SU-DHL-6 (cell line): ENCODE results near the gene TWIST2.

ENCODE experiments used
- H2AFZ ChIP-seq: fragments of 200-600 bp; sonication (generic); 2 replicates; pipeline ENCODE4 v1.6.1; 2014; ENCODE audit warnings: low read depth, mild to moderate bottlenecking, moderate library complexity, mixed read lengths, antibody characterized with exemption, low read length; ENCODE audit not compliant: severe bottlenecking
- H3F3A ChIP-seq: fragments of 200-600 bp; shearing (Covaris generic); 2 replicates; pipeline ENCODE4 v1.6.0; 2016; ENCODE audit warnings: antibody characterized with exemption, mild to moderate bottlenecking; ENCODE audit not compliant: insufficient read depth
- H3K27ac ChIP-seq: fragments of 200-600 bp; sonication (generic); 2 replicates; pipeline ENCODE4 v1.5.1; 2016; ENCODE audit warnings: low read depth, mild to moderate bottlenecking, low read length, moderate library complexity, mixed read lengths
- H3K27me3 ChIP-seq: fragments of 200-600 bp; sonication (generic), shearing (Covaris generic); 2 replicates; pipeline ENCODE4 v1.6.0; 2014; ENCODE audit warnings: mild to moderate bottlenecking, low read length
- H3K36me3 ChIP-seq: fragments of 200-600 bp; sonication (generic); 2 replicates; pipeline ENCODE4 v1.6.1; 2014; ENCODE audit warnings: mild to moderate bottlenecking, low read length, mixed read lengths
- H3K4me2 ChIP-seq: fragments of 300-600, 200-600 bp; shearing (Covaris generic), sonication (generic); 2 replicates; pipeline ENCODE4 v1.6.0; 2014; ENCODE audit warnings: low read length, low read depth, mild to moderate bottlenecking; ENCODE audit not compliant: poor library complexity, severe bottlenecking
- H3K4me3 ChIP-seq: fragments of 200-600 bp; sonication (generic); 2 replicates; pipeline ENCODE4 v1.5.1; 2014; ENCODE audit warnings: antibody characterized with exemption, low read length, mild to moderate bottlenecking, mixed read lengths; ENCODE audit not compliant: insufficient read depth, poor library complexity, severe bottlenecking
- H3K79me2 ChIP-seq: fragments of 200-600 bp; sonication (generic); 2 replicates; pipeline ENCODE4 v1.6.1; 2014; ENCODE audit warnings: mild to moderate bottlenecking, low read length, moderate library complexity; ENCODE audit not compliant: insufficient read depth
- H3K9ac ChIP-seq: fragments of 200-600 bp; sonication (generic); 2 replicates; pipeline ENCODE4 v1.7.0; 2014; ENCODE audit warnings: mild to moderate bottlenecking, low read length
- H3K9me2 ChIP-seq: fragments of 200-600 bp; sonication (generic); replicated peaks from 2 replicates; pipeline ENCODE4 v1.6.1; 2014; ENCODE audit warnings: low read length; ENCODE audit not compliant: insufficient read depth
- H3K9me3 ChIP-seq: fragments of 200-600 bp; sonication (generic); 2 replicates; pipeline ENCODE4 v1.6.1; 2014; ENCODE audit warnings: low read length, mixed read lengths; ENCODE audit not compliant: insufficient read depth
- H4K20me1 ChIP-seq: fragments of 200-600 bp; sonication (generic); 2 replicates; pipeline ENCODE4 v1.6.1; 2014; ENCODE audit warnings: low read depth, mild to moderate bottlenecking, antibody characterized with exemption, low read length, moderate library complexity, mixed read lengths
- EZH2phosphoT487 ChIP-seq: fragments of 200-600 bp; sonication (generic), shearing (Covaris generic); conservative IDR thresholded peaks from 2 replicates; pipeline ENCODE4 v1.6.1; 2018; ENCODE audit warnings: mild to moderate bottlenecking, antibody characterized with exemption, low read length, moderate library complexity, mixed read lengths
- TF ChIP-seq, protein P1 (sequence below): fragments of 200-600 bp; sonication (generic); IDR thresholded peaks from one replicate; pipeline ENCODE4 v1.5.1; 2017; ENCODE audit warnings: antibody characterized with exemption, mild to moderate bottlenecking, low read length, moderate library complexity; ENCODE audit not compliant: insufficient read depth, poor library complexity, severe bottlenecking

TWIST2 gene

GRCh38 chr2:238869293-238870124 lies 21.6 kb downstream of the TWIST2 start:
- no peak overlapping the region for H3K27ac ChIP-seq
- H2AFZ ChIP-seq = no peak overlapping the region
- H3K9me2 ChIP-seq = no peaks in the 10 kb centered on the region
- no peak overlapping the region for H3K4me2 ChIP-seq
- no peak overlapping the region for H3K4me3 ChIP-seq
- H3K9me3 ChIP-seq = no peaks in the 10 kb centered on the region
- H3K79me2 ChIP-seq = no peaks in the 10 kb centered on the region
- H4K20me1 ChIP-seq = no peaks in the 10 kb centered on the region
- no peaks in the 10 kb centered on the region for H3K36me3 ChIP-seq
- TF ChIP-seq EZH2phosphoT487 = no peak
- TF ChIP-seq, protein P1, sequence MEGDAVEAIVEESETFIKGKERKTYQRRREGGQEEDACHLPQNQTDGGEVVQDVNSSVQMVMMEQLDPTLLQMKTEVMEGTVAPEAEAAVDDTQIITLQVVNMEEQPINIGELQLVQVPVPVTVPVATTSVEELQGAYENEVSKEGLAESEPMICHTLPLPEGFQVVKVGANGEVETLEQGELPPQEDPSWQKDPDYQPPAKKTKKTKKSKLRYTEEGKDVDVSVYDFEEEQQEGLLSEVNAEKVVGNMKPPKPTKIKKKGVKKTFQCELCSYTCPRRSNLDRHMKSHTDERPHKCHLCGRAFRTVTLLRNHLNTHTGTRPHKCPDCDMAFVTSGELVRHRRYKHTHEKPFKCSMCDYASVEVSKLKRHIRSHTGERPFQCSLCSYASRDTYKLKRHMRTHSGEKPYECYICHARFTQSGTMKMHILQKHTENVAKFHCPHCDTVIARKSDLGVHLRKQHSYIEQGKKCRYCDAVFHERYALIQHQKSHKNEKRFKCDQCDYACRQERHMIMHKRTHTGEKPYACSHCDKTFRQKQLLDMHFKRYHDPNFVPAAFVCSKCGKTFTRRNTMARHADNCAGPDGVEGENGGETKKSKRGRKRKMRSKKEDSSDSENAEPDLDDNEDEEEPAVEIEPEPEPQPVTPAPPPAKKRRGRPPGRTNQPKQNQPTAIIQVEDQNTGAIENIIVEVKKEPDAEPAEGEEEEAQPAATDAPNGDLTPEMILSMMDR = no peak
- H3K9ac ChIP-seq = no peak overlapping the region
- H3K27me3 ChIP-seq = no peaks in the 10 kb centered on the region
- H3F3A ChIP-seq = no peaks in the 10 kb centered on the region

- Histone ChIP-seq H3K9me3 (no peaks in the 10 kb centered on the region), H3K79me2 (no peaks in the 10 kb centered on the region), H4K20me1 (no peaks in the 10 kb centered on the region), H3K36me3 (no peaks in the 10 kb centered on the region), H3K27ac (no peak overlapping the region), H3K27me3 (no peaks in the 10 kb centered on the region), H3K4me3 (no peak overlapping the region), H2AFZ (no peak overlapping the region), H3K9me2 (no peaks in the 10 kb centered on the region), H3K9ac (no peak overlapping the region), H3F3A (no peaks in the 10 kb centered on the region), H3K4me2 (no peak overlapping the region)
- no peak for TF ChIP-seq EZH2phosphoT487
- TF ChIP-seq, protein P1 = no peak
These were observed 22.4 kb downstream of the TWIST2 start for GRCh38 chr2:238870261-238870660.

GRCh38 chr2:238872026-238872425 lies 24.1 kb downstream of the TWIST2 start:
- TF ChIP-seq, protein P1 = no peak
- TF ChIP-seq EZH2phosphoT487 = no peak
- no peaks in the 10 kb centered on the region for H3K79me2 ChIP-seq
- no peaks in the 10 kb centered on the region for H3K9me2 ChIP-seq
- no peaks in the 10 kb centered on the region for H4K20me1 ChIP-seq
- no peak overlapping the region for H3K9ac ChIP-seq
- H2AFZ ChIP-seq = no peak overlapping the region
- no peak overlapping the region for H3K27ac ChIP-seq
- no peaks in the 10 kb centered on the region for H3K9me3 ChIP-seq
- H3K27me3 ChIP-seq = no peaks in the 10 kb centered on the region
- no peak overlapping the region for H3K4me2 ChIP-seq
- H3F3A ChIP-seq = no peaks in the 10 kb centered on the region
- H3K36me3 ChIP-seq = no peaks in the 10 kb centered on the region
- H3K4me3 ChIP-seq = no peak overlapping the region
